Common myeloid progenitor, CD34-positive (primary cell): ENCODE results near the gene SKOR1.
A peak's percentile ranks its signal among the peaks of the same experiment; 100 is the strongest.

Experiments used
- CTCF ChIA-PET: fragments of 350-600 bp; sonication (Branson Sonifier 250); formaldehyde crosslinking; loops from one replicate; lab custom pipeline; 2021; ENCODE audit warnings: antibody characterized with exemption; lab: Charles Lee
- POLR2A ChIA-PET: fragments of 350-600 bp; sonication (Branson Sonifier 250); formaldehyde crosslinking; loops from one replicate; lab custom pipeline; 2021; ENCODE audit warnings: antibody characterized with exemption; lab: Charles Lee
- DNase-seq, 3 donors: peaks; one replicate each; pipeline versions ENCODE4 v3.0.0 to v3.0.0-alpha.2; 2013
- H3K27ac ChIP-seq, 2 experiments: 1 replicate in 1 of 2; 2 replicates in 1 of 2; pipeline ENCODE4 v1.7.0; 2013; ENCODE audit warnings: inconsistent platforms in 2 of 2, low read length in 2 of 2, mild to moderate bottlenecking in 2 of 2, low read depth in 1 of 2, moderate library complexity in 1 of 2; ENCODE audit not compliant: severe bottlenecking in 2 of 2, insufficient read depth in 1 of 2, poor library complexity in 1 of 2
- H3K27me3 ChIP-seq, 5 experiments: replicated peaks in 2 of 5; 1 replicate in 3 of 5; 2 replicates in 2 of 5; pipeline versions ENCODE4 v1.6.1 to v1.7.0; 2013; ENCODE audit warnings: low read length in 4 of 5, mild to moderate bottlenecking in 2 of 5, moderate library complexity in 2 of 5, inconsistent platforms in 1 of 5; ENCODE audit not compliant: insufficient read depth in 5 of 5, control insufficient read depth in 4 of 5
- H3K36me3 ChIP-seq, 4 experiments: 1 replicate in 2 of 4; 2 replicates in 2 of 4; pipeline versions ENCODE4 v1.6.1 to v1.7.0; 2013; ENCODE audit warnings: low read length in 3 of 4, control low read depth in 1 of 4, mild to moderate bottlenecking in 1 of 4; ENCODE audit not compliant: control insufficient read depth in 4 of 4, insufficient read depth in 4 of 4
- H3K4me1 ChIP-seq, 4 experiments: 1 replicate in 3 of 4; 2 replicates in 1 of 4; pipeline versions ENCODE4 v1.6.1 to v1.7.1; 2013; ENCODE audit warnings: low read length in 3 of 4, mild to moderate bottlenecking in 3 of 4, control low read depth in 1 of 4, inconsistent platforms in 1 of 4, moderate library complexity in 1 of 4; ENCODE audit not compliant: control insufficient read depth in 4 of 4, insufficient read depth in 4 of 4; ENCODE audit errors: control extremely low read depth in 1 of 4
- H3K4me3 ChIP-seq, 7 experiments: 1 replicate in 4 of 7; 2 replicates in 3 of 7; pipeline versions ENCODE4 v1.5.1 to v1.7.0; 2013; ENCODE audit warnings: mild to moderate bottlenecking in 7 of 7, low read length in 6 of 7, moderate library complexity in 6 of 7, inconsistent platforms in 2 of 7, low read depth in 2 of 7, control low read depth in 1 of 7; ENCODE audit not compliant: insufficient read depth in 4 of 7, control insufficient read depth in 1 of 7; ENCODE audit errors: extremely low read depth in 1 of 7
- H3K9me3 ChIP-seq, 5 experiments: 1 replicate in 4 of 5; 2 replicates in 1 of 5; pipeline versions ENCODE4 v1.6.1 to v1.7.1; 2013; ENCODE audit warnings: low read length in 4 of 5, mild to moderate bottlenecking in 2 of 5, inconsistent platforms in 1 of 5, low read depth in 1 of 5, moderate library complexity in 1 of 5; ENCODE audit not compliant: control insufficient read depth in 4 of 5, insufficient read depth in 2 of 5; ENCODE audit errors: control extremely low read depth in 1 of 5
- WGBS: methylation state at CpG from one replicate; pipeline ENCODE4 v1.1.5; 2013; ENCODE audit not compliant: insufficient coverage; 5-methylcytosine and 5-hydroxymethylcytosine counted together

The SKOR1 gene

GRCh38 chr15:67792250-67792942, 32.9 kb upstream of the SKOR1 start:
- H3K27ac ChIP-seq: no peak overlapping the region
- CTCF ChIA-PET: interaction anchor here (1.0 to 1.1 kb wide), 2 partner anchors 8 to 20 kb away, joined by 3 read pairs; no protein-coding TSS in a partner anchor
- WGBS: 97% methylated on average over 8 of the region's 8 CpGs
- H3K9me3 ChIP-seq: peaks cover 0 to 9% (median 3%) of the 10 kb centered on the region in 5 experiments
- no peaks in the 10 kb centered on the region for H3K27me3 ChIP-seq
- H3K4me1 ChIP-seq: peaks cover 0 to 8% (median 3%) of the 10 kb centered on the region in 4 experiments
- POLR2A ChIA-PET: no interaction called here
- H3K4me3 ChIP-seq: no peak overlapping the region
- DNase-seq: no peak
- peaks cover 0 to 9% (median 0%) of the 10 kb centered on the region in 4 experiments for H3K36me3 ChIP-seq

- peaks cover 0 to 8% (median 3%) of the 10 kb centered on the region in 4 experiments for H3K4me1 ChIP-seq
- no peak for DNase-seq
- H3K9me3 ChIP-seq: peaks cover 0 to 9% (median 3%) of the 10 kb centered on the region in 5 experiments
- H3K4me3 ChIP-seq: no peak overlapping the region
- peaks cover 0 to 12% (median 3%) of the 10 kb centered on the region in 4 experiments for H3K36me3 ChIP-seq
- CTCF ChIA-PET: interaction anchor here (0.9 kb wide), 1 partner anchor 16 kb away, joined by 3 read pairs; no protein-coding TSS in a partner anchor
- no peaks in the 10 kb centered on the region for H3K27me3 ChIP-seq
- no peak overlapping the region for H3K27ac ChIP-seq
- no CpG with 5 or more reads among the region's 4 CpGs for WGBS
- POLR2A ChIA-PET: interaction anchor here (0.7 kb wide), 1 partner anchor 7 kb away, joined by 3 read pairs; no protein-coding TSS in a partner anchor
Measured at GRCh38 chr15:67794832-67795574, 30.3 kb upstream of the SKOR1 start.

- no peak overlapping the region for H3K27ac ChIP-seq
- CTCF ChIA-PET: interaction anchor here (0.6 kb wide), 1 partner anchor 32 kb away, joined by 3 read pairs; no protein-coding TSS in a partner anchor
- peak in 1 of 3 donors; percentile 66 for DNase-seq
- peaks cover 2 to 8% (median 3%) of the 10 kb centered on the region in 4 experiments for H3K36me3 ChIP-seq
- no peak overlapping the region for H3K4me3 ChIP-seq
- 79% methylated on average over 2 of the region's 4 CpGs for WGBS
- H3K27me3 ChIP-seq: no peaks in the 10 kb centered on the region
- H3K9me3 ChIP-seq: peaks cover 0 to 9% (median 3%) of the 10 kb centered on the region in 5 experiments
- POLR2A ChIA-PET: no interaction called here
- H3K4me1 ChIP-seq: peaks cover 0 to 8% (median 3%) of the 10 kb centered on the region in 4 experiments
Measured at GRCh38 chr15:67796196-67797127, 28.8 kb upstream of the SKOR1 start.

- peaks cover 0 to 4% (median 2%) of the 10 kb centered on the region in 5 experiments for H3K9me3 ChIP-seq
- ChIA-PET CTCF (no interaction called here), POLR2A (no interaction called here)
- H3K36me3 ChIP-seq: peaks cover 2 to 4% (median 3%) of the 10 kb centered on the region in 4 experiments
- no peaks in the 10 kb centered on the region for H3K27me3 ChIP-seq
- H3K27ac ChIP-seq: no peak overlapping the region
- DNase-seq: no peak
- H3K4me1 ChIP-seq: peaks cover 0 to 9% (median 4%) of the 10 kb centered on the region in 4 experiments
- H3K4me3 ChIP-seq: no peak overlapping the region
- no CpG with 5 or more reads among the region's 6 CpGs for WGBS
Measured at GRCh38 chr15:67799801-67800205, 25.5 kb upstream of the SKOR1 start.

- Histone ChIP-seq H3K27me3 (no peaks in the 10 kb centered on the region), H3K9me3 (no peaks in the 10 kb centered on the region), H3K27ac (no peak overlapping the region), H3K36me3 (peaks cover 2 to 4% (median 3%) of the 10 kb centered on the region in 4 experiments), H3K4me1 (peaks cover 0 to 20% (median 5%) of the 10 kb centered on the region in 4 experiments), H3K4me3 (no peak overlapping the region)
- DNase-seq: no peak
- POLR2A ChIA-PET: no interaction called here
- CTCF ChIA-PET: no interaction called here
- 100% methylated on average over 2 of the region's 2 CpGs for WGBS
Measured at GRCh38 chr15:67801142-67801541, 24.2 kb upstream of the SKOR1 start.
